Mucosa of descending colon (tissue), 3 donors: ENCODE results near the gene DCC. TPM values are rescaled to one million over a fixed set of nuclear protein-coding genes. Genes with fewer than 3 reads are reported as not detected.

Experiments used
- ATAC-seq: fragments of 200-7000 bp; cut with Tn5 transposase; one replicate; pipeline ENCODE4 v1.9.1; 2020; ENCODE audit warnings: mild to moderate bottlenecking, moderate library complexity
- DNase-seq, 3 donors: peaks; one replicate each; pipeline ENCODE4 v3.0.0-alpha.2; 2020
- H3K36me3 ChIP-seq: fragments of 200-600 bp; one replicate; pipeline ENCODE4 v1.8.0; 2021; ENCODE audit warnings: low read depth, mild to moderate bottlenecking
- H3K4me1 ChIP-seq: fragments of 200-600 bp; one replicate; pipeline ENCODE4 v1.8.0; 2021; ENCODE audit warnings: low read depth, mild to moderate bottlenecking
- H3K4me3 ChIP-seq: fragments of 200-600 bp; one replicate; pipeline ENCODE4 v1.8.0; 2021; ENCODE audit warnings: mild to moderate bottlenecking
- H3K9me3 ChIP-seq: fragments of 200-600 bp; one replicate; pipeline ENCODE4 v1.8.0; 2021; ENCODE audit warnings: mild to moderate bottlenecking
- intact Hi-C, 2 donors: fragments of 100-400 bp; cut with DNase I in 1 of 2; cut with micrococcal nuclease in 1 of 2; formaldehyde crosslinking; loops; one replicate each; pipeline versions ENCODE4 v1.11.0 to v1.11.1; 2022; cut with DNase I, micrococcal nuclease
- total RNA-seq, 3 donors: library from RNA; stranded (reverse); fragmentation: NEBNext Ultra II Directional in 2 of 3; extraction: Animal tissue kit (Norgen Biotek cat#: 25700) in 2 of 3; gene quantifications; one replicate each; pipeline versions ENCODE4 v1.2.1 to v1.2.4, GENCODE V29; 2021 to 2023
- TF ChIP-seq, protein P1 (sequence below): fragments of 200-600 bp; IDR thresholded peaks from one replicate; pipeline ENCODE4 v1.8.0; 2022; ENCODE audit warnings: antibody characterized with exemption, mild to moderate bottlenecking
- donor health status: DM: no; HTN: no; CAD: no; lungs with moderate emphysema.
- donor health status: DM: no; HTN: no; CAD: no.
- donor health status: DM: no; HTN: yes; CAD: no.

The DCC gene
- total RNA-seq, 3 donors from 2014 or later: 0.26 to 1.3 (median 0.34) TPM

DNA sequence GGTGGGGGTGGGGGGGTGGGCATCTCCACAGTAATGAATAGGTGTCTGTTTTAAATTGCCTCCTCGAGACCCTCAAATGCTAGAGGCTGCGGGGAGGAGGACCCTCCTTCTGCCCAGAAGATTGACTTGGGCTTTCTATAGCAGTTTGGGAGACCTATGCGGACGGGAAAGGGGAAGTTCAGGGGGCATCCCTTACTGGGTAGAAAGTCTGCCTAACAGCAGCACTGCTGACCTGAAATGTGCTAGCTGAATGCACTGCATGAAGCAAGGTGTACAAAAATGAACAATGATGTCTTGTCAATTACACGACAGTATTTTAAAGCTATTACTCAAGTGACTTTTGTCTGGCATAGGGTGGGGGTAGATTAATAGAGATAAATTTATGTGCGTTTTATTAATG is 2.5 kb downstream of the DCC start:
- intact Hi-C loops: no loop called here
- H3K36me3 ChIP-seq: no peaks in the 10 kb centered on the region
- TF ChIP-seq, protein P1, sequence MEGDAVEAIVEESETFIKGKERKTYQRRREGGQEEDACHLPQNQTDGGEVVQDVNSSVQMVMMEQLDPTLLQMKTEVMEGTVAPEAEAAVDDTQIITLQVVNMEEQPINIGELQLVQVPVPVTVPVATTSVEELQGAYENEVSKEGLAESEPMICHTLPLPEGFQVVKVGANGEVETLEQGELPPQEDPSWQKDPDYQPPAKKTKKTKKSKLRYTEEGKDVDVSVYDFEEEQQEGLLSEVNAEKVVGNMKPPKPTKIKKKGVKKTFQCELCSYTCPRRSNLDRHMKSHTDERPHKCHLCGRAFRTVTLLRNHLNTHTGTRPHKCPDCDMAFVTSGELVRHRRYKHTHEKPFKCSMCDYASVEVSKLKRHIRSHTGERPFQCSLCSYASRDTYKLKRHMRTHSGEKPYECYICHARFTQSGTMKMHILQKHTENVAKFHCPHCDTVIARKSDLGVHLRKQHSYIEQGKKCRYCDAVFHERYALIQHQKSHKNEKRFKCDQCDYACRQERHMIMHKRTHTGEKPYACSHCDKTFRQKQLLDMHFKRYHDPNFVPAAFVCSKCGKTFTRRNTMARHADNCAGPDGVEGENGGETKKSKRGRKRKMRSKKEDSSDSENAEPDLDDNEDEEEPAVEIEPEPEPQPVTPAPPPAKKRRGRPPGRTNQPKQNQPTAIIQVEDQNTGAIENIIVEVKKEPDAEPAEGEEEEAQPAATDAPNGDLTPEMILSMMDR: no peak

DNA sequence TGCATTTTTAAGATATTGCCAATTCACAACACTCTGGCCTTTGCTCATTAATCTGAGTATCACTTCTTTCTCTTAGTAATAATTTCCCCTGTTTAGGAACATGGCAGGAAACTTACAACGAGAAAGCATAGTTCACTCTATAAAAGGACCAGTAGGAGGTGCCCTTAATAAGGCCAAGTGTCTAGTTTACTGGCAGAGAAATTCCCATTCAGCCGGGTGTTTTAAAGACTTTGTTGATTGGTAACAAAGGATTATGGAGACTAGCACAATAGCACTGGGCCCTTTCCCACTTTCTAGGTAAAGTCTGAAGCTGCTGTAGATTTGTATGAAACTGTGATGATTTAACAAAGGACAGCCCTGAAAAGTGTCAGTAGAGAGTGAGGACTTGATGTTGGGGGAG is 3.1 kb downstream of the DCC start:
- intact Hi-C loops: no loop called here
- TF ChIP-seq, protein P1: no peak
- Histone ChIP-seq H3K4me3 (no peak overlapping the region), H3K4me1 (no peaks in the 10 kb centered on the region), H3K36me3 (no peaks in the 10 kb centered on the region), H3K9me3 (no peaks in the 10 kb centered on the region)
- ATAC-seq (no peak), DNase-seq (no peak)

More for the DNA sequence above, 2.5 kb downstream of the DCC start:
- no peak for DNase-seq
- H3K9me3 ChIP-seq: no peaks in the 10 kb centered on the region
- no peak for ATAC-seq
- H3K4me1 ChIP-seq: no peaks in the 10 kb centered on the region
- H3K4me3 ChIP-seq: no peak overlapping the region

DNA sequence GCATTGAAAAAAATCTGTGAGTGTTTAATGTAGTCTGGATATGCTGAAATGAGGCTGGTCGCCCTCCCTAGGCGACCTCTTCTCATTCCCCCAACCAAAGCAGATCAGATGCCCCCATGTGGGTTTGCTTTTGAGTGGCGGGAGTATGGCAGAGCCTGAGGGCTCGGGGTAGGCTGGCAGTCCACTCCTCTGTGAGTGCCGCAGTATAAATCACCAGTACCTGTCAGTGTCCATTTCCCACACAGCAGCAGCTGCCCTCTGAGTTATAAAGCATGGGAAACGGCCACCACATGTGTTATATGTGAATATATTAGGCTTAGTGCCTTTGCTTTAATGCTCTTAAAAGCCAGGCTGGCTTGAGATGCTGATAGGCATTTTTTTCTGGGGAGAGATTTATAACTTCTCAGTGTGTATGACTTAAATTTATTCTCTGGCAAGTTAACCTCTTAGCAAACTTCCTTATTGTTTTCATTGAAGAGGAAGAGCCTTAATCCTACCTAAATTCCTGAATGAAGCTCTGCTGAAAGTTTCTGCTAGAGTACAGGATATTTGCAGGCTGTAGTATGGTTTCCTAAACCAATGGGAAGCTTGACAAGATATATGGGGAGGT is 3.8 kb downstream of the DCC start:
- no peak for DNase-seq
- Histone ChIP-seq H3K9me3 (no peaks in the 10 kb centered on the region), H3K4me1 (no peaks in the 10 kb centered on the region), H3K36me3 (no peaks in the 10 kb centered on the region), H3K4me3 (no peak overlapping the region)
- intact Hi-C loops: no loop called here
- TF ChIP-seq, protein P1: no peak
- no peak for ATAC-seq

DNA sequence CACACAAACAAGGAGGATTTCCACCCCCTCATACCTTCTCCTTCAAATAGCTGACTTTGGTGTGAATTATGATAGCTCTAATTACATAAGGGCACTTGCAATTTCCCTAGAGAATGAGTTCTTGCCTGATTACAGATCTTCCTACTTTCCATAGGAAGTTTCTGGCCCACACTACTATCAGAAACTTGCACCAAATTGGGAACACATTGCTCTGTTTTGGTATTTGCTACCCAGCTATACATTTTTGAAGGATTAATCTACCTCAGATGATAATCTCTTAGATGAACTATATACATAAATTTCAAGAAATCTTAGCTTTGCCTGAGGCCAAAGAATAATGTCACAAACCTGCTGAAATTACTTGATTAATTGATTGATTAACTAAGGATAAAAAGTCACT is 4.9 kb downstream of the DCC start:
- ATAC-seq (no peak), DNase-seq (no peak)
- intact Hi-C loops: no loop called here
- H3K36me3 ChIP-seq: no peaks in the 10 kb centered on the region
- TF ChIP-seq, protein P1: no peak
- H3K4me1 ChIP-seq: no peaks in the 10 kb centered on the region
- H3K9me3 ChIP-seq: no peaks in the 10 kb centered on the region
- H3K4me3 ChIP-seq: no peak overlapping the region

DNA sequence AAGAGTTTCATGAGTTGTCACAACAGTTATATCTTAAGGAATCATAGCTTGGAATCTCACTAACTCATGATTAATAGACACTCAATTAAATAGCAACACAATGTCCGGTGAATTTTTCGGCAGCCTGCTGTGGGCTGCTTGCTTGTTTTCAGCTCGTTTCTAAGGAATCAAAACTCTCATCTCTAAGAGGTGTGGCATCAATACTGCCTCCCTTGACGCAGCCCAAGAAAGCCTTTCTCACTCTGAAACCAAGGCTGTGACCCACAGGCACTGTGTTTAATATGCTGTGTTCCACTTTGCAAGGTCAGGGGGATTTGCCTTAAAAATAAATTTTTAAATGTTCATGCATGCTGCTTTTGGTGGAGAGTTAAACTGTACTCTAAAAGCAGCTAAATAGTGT is 5.4 kb downstream of the DCC start:
- Histone ChIP-seq H3K36me3 (no peaks in the 10 kb centered on the region), H3K4me3 (no peak overlapping the region), H3K4me1 (no peaks in the 10 kb centered on the region), H3K9me3 (no peaks in the 10 kb centered on the region)
- TF ChIP-seq, protein P1: no peak
- intact Hi-C loops: no loop called here
- ATAC-seq: no peak
- no peak for DNase-seq

DNA sequence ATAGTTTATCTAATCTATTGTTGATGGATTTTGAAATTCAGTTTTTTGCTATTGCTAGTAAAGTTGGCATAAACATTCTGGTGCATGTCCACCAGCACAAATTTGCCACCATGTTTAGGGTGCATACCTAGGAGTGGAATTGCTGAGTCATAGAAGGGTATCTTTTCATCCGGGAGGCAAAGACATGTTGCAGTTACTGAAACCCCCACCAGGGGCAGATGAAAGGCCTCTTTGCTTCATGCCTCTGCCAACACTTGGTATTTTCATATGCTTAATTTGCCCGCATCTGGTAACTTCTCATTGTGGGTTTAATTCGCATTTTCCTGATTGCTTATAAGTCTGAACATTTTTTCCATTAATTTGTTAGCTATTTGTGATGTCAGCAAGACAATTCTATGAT is 8.2 kb downstream of the DCC start:
- Histone ChIP-seq H3K4me1 (no peaks in the 10 kb centered on the region), H3K36me3 (no peaks in the 10 kb centered on the region), H3K4me3 (no peak overlapping the region), H3K9me3 (no peaks in the 10 kb centered on the region)
- intact Hi-C loops: no loop called here
- TF ChIP-seq, protein P1: no peak
- DNase-seq: no peak
- ATAC-seq: no peak
